Measurements from ENCODE around the gene STX11. TPM values are rescaled to one million over a fixed set of nuclear protein-coding genes. Genes with fewer than 3 reads are reported as not detected.

The STX11 gene
- polyA plus RNA-seq, 1 donor from 2014 or later = 11.5 TPM

DNA sequence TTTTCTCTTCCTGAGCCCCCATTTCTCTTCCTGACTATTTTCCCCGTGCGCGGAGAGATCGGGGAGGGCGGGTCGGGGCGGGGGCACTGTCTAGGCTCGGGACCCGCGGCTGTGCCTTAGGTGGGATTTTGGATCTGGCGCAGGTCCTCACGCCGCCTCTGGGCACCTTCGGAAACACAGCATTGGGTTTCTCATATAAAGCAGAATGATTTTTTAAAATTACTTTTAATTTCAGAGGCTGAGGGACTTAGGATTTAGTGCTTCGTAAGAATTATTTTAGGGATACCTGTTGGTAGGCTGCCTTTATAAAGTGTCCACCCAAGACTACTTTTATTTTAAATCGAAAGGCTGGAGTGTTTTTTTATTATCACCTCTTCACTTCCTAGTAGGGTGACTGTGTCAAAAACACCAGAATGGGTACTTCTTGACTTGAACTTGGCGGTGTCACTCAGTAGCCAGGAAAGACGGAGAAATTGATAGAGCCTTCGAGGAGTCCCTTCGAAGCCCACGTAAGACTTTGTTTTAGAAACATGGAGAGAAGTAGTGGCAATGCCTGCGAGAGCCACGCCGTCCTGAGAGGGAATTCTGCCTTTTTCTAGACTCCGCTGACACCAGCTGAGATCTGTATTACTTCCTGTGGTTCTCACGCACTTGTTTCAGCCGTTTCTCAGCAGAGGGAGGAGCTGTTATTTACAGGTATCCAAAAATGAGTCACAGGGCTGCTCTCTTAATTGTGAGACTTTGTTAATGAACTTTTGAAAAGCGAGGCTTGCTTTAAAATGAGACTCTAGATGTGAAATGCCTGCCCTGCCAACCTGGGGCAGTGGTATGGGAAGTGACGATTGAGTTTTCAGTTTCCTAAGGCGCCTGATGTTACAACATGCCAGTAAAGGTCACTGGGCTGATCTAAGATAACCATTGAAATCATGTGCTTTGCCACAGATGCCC lies 667 bp downstream of the STX11 start:
- peaks cover 32 to 43% (median 42%) of the 10 kb centered on the region in 3 donors for H3K4me1 Mint-ChIP-seq
- no peaks in the 10 kb centered on the region for H3K27me3 Mint-ChIP-seq
- no peaks in the 10 kb centered on the region for H3K9me3 Mint-ChIP-seq
- H3K4me3 Mint-ChIP-seq = peak overlapping the region; percentile 93 to 99 (median 96)
- H3K27ac Mint-ChIP-seq = peak overlapping the region; percentile 66 to 95 (median 93)
- no peaks in the 10 kb centered on the region for H3K36me3 Mint-ChIP-seq

DNA sequence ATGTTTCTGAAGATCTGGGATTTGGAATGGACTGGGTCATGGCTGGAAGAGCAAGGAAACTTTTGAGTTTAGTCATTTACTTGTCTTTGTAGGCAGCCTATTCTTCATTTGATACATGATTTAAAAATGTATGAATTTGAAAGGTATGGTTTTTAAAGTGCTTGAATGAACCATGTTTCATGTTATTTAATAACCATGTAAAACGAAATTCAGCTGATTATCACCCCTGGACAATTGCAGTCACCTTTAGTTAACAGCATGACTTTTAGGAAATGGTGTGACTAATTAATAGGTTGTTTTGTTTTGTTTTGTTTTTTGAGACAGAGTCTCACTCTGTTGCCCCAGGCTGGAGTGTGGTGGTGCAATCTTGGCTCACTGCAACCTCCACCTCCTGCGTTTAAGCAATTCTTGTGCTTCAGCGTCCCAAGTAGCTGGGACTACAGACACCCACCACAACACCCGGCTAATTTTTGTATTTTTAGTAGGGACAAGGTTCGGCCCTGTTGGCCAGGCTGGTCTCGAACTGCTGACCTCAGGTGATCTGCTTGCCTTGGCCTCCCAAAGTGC lies 2.1 kb downstream of the STX11 start:
- no peaks in the 10 kb centered on the region for H3K9me3 Mint-ChIP-seq
- peaks cover 38 to 48% (median 45%) of the 10 kb centered on the region in 3 donors for H3K4me1 Mint-ChIP-seq
- H3K36me3 Mint-ChIP-seq = peaks cover 3% of the 10 kb centered on the region
- H3K4me3 Mint-ChIP-seq = peak overlapping the region; percentile 27 to 97 (median 82)
- H3K27ac Mint-ChIP-seq = no peak overlapping the region
- H3K27me3 Mint-ChIP-seq = no peaks in the 10 kb centered on the region

DNA sequence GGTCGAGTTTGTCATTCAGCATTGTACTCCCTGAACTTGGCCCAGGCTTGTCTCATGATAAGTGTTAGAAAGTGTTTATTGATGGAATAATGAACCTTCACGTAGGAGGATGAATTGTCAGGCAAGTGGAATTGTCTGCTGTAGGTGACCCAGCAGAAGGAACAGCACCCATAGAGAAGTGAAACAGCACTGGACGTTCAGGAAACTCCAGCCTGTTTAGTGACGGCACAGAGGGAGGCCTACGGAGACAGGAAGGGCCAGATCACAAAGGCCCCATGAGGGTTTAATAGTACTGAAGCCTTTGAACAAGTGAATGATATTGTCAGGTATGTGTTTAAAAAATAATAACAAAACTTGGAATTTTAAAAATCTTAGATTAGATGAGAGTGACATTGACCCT lies 2.9 kb downstream of the STX11 start:
- H3K9me3 Mint-ChIP-seq = no peaks in the 10 kb centered on the region
- H3K4me1 Mint-ChIP-seq = peaks cover 34 to 43% (median 43%) of the 10 kb centered on the region in 3 donors
- H3K27me3 Mint-ChIP-seq = no peaks in the 10 kb centered on the region
- no peak overlapping the region for H3K27ac Mint-ChIP-seq
- H3K4me3 Mint-ChIP-seq = peak overlapping the region in 3 of 4 donors; percentile 1 to 93 (median 71)
- peaks cover 5% of the 10 kb centered on the region for H3K36me3 Mint-ChIP-seq

DNA sequence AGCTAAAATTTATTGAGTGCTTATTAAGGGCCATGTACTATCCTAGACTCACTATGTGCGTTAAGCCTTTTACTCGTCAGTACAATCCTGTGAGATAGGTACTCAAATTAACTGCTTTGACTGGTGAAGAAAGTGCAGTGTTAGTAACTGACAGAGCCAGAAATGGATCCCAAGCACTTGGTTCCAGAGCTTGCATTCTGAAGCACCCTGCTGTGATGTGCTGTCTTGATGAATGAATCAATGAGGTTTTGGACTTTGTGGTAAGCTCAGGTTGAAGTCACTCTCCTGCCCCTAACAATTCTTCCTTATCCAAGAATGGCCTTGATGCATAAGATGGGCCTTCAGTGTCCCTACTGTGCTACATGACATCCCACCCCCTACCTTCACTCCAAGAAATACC lies 3.7 kb downstream of the STX11 start:
- no peak overlapping the region for H3K4me3 Mint-ChIP-seq
- peaks cover 34 to 42% (median 41%) of the 10 kb centered on the region in 3 donors for H3K4me1 Mint-ChIP-seq
- no peaks in the 10 kb centered on the region for H3K9me3 Mint-ChIP-seq
- H3K36me3 Mint-ChIP-seq = peaks cover 6% of the 10 kb centered on the region
- no peak overlapping the region for H3K27ac Mint-ChIP-seq
- no peaks in the 10 kb centered on the region for H3K27me3 Mint-ChIP-seq

DNA sequence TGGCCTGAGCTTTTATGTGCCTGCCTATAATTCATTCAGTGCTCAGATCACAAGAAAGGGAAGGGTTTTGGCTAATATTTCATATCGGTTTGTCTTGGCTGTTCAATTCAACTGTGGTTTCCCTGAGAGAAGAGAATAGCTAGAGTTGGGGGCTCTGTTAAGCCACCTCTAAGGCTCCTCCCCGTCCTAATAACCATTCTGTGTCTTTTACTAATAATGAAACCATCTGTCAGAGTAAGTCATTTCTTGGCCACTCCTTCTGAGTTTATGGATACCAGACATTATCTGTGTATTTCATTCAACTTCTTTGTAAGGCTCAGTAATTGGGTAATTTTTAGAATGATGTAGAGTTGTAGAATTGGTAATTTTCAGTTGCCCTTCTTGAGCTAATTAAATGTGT lies 5.2 kb downstream of the STX11 start:
- H3K4me3 Mint-ChIP-seq = peak overlapping the region in 3 of 4 donors; percentile 5 to 46 (median 38)
- peaks cover 32 to 42% (median 39%) of the 10 kb centered on the region in 3 donors for H3K4me1 Mint-ChIP-seq
- peak overlapping the region in 1 of 3 donors; percentile 55 for H3K27ac Mint-ChIP-seq
- H3K36me3 Mint-ChIP-seq = peaks cover 8% of the 10 kb centered on the region
- H3K9me3 Mint-ChIP-seq = no peaks in the 10 kb centered on the region
- no peaks in the 10 kb centered on the region for H3K27me3 Mint-ChIP-seq

DNA sequence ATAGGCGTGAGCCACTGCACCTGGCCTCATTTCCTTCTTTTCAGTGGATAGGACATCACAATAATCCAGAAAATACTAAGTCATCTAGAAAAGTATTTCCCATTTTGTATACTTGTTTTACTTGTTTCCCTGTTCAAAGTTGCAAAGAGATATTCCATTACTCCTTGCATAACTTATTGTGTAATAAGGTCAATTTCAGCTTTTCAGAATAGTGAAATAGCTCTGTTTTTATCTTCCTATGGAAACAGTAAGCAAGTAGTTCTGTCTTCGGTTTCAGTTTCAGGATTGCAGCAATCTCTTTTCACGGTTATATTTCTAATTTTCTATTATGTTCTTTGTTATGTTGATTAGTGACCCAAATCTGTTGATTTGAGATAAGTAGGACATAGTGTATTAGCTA lies 6.0 kb downstream of the STX11 start:
- H3K4me3 Mint-ChIP-seq = peak overlapping the region in 3 of 4 donors; percentile 47 to 81 (median 75)
- no peaks in the 10 kb centered on the region for H3K27me3 Mint-ChIP-seq
- no peaks in the 10 kb centered on the region for H3K9me3 Mint-ChIP-seq
- peaks cover 31 to 36% (median 35%) of the 10 kb centered on the region in 3 donors for H3K4me1 Mint-ChIP-seq
- peaks cover 8% of the 10 kb centered on the region for H3K36me3 Mint-ChIP-seq
- H3K27ac Mint-ChIP-seq = peak overlapping the region; percentile 20 to 79 (median 36)

DNA sequence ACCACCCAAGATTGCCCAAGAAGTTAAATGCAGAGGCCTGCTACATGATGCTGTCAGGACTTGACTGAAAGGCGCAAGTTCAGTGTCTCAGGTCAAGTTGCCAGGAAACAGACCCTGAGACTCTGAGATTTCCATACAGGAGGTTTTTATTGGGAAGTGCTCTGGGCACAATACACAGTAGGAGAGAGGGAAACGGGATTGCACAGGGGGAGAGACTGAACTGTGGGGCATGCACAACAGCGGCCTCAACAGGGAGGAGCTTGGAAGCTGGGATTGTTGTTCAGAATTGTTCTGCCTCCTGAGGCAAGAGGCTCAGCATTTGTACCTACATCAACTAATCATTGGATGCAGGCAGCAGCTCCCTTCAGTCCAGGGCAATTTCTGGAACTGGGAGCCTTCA lies 6.7 kb downstream of the STX11 start:
- H3K27me3 Mint-ChIP-seq = no peaks in the 10 kb centered on the region
- no peaks in the 10 kb centered on the region for H3K9me3 Mint-ChIP-seq
- H3K4me1 Mint-ChIP-seq = peaks cover 26 to 31% (median 31%) of the 10 kb centered on the region in 3 donors
- peak overlapping the region in 2 of 4 donors; percentile 77 to 81 for H3K4me3 Mint-ChIP-seq
- peak overlapping the region in 2 of 3 donors; percentile 36 to 79 for H3K27ac Mint-ChIP-seq
- H3K36me3 Mint-ChIP-seq = peaks cover 8% of the 10 kb centered on the region

DNA sequence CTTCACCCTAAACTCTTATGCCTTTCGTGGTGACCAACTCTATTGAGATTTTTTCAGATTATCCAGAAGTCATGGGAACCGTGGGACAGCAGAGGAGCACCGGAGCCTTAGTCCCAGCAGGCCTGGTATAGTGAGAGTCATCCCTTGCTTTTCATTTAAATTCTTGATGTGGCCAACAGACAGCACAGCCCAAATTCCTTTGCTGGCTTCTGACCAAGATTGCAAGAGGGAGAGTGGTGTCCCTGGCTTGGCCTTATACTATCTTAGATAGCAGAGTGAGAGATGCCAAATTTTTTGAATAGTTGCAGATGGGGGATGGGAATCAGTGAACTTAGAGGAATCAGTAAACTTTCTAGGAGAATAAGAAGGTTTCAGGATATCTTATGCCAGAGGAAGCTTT lies 7.8 kb downstream of the STX11 start:
- Mint-ChIP-seq H3K4me1 (peaks cover 31 to 35% (median 34%) of the 10 kb centered on the region in 3 donors), H3K27me3 (no peaks in the 10 kb centered on the region), H3K36me3 (peaks cover 11% of the 10 kb centered on the region), H3K27ac (no peak overlapping the region), H3K4me3 (peak overlapping the region in 1 of 4 donors; percentile 63), H3K9me3 (no peaks in the 10 kb centered on the region)

DNA sequence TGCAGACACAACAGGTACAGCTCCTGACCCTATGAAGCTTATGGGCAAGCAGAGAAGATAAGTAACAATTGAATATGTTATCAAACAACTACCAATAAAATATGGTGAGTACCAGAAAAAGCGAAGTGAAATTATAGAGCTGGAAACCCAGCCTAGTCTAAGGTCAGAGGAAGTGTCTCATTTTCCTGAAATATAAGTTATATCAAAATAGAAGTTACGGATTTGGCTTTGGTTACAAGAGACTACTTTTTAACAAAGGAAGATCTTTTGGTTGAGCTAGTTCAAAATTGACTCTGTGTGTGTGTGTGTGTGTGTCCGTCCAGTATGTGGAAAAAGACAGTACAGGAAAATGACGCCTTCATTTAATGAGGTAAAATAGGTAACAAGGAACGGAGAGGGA lies 8.9 kb downstream of the STX11 start:
- Mint-ChIP-seq H3K27me3 (no peaks in the 10 kb centered on the region), H3K27ac (peak overlapping the region in 1 of 3 donors; percentile 53), H3K36me3 (peaks cover 11% of the 10 kb centered on the region), H3K4me3 (peak overlapping the region in 1 of 4 donors; percentile 40), H3K9me3 (no peaks in the 10 kb centered on the region), H3K4me1 (peaks cover 28 to 30% (median 29%) of the 10 kb centered on the region in 3 donors)

DNA sequence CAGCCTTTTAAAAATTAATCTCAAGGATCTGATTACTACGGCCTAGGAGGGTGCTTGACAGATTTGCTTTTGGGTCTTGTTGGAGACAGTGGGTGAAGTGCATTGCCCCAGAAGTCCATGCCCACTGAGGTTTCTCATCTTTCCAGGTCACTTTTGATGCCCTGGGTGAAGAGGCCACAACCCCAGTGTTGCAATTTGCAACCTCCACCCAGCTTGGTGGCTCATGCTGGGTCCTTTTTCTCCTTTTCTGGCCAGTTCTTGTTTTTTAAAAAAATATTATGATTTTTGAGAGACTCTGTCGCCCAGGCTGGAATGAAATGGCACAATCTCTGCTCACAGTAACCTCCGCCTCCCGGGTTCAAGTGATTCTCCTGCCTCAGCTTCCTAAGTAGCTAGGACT lies 9.4 kb downstream of the STX11 start:
- H3K36me3 Mint-ChIP-seq = peaks cover 11% of the 10 kb centered on the region
- H3K27me3 Mint-ChIP-seq = no peaks in the 10 kb centered on the region
- H3K4me1 Mint-ChIP-seq = peaks cover 27 to 30% (median 28%) of the 10 kb centered on the region in 3 donors
- H3K4me3 Mint-ChIP-seq = no peak overlapping the region
- no peaks in the 10 kb centered on the region for H3K9me3 Mint-ChIP-seq
- H3K27ac Mint-ChIP-seq = no peak overlapping the region

DNA sequence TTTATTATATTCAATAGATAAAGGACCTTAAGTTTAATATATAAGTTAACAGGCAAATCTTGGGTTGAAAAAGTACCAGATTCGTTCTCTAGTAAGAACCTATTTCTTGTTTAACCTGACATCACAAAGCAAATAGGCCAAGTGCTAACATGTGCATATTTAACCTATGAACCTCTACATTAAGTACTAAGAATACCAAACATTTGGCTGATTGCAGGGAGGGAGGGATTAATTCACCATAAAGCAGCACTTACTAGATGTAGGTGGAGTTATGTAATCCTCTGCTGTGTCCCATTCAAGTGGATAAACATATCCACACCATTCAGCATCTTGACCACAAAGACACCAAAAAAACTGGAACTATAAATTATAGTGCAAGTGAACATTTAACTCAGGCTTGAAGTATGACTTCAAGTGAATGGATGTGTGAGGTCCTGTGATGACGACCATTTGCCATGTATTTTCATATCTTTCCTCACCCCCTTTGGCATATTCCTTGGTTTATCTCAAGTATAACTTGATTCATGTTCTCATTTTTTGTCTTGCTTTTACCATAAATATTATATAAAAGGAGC lies 10.2 kb downstream of the STX11 start:
- no peak overlapping the region for H3K27ac Mint-ChIP-seq
- H3K4me3 Mint-ChIP-seq = no peak overlapping the region
- no peaks in the 10 kb centered on the region for H3K9me3 Mint-ChIP-seq
- H3K36me3 Mint-ChIP-seq = peaks cover 11% of the 10 kb centered on the region
- no peaks in the 10 kb centered on the region for H3K27me3 Mint-ChIP-seq
- H3K4me1 Mint-ChIP-seq = peaks cover 24 to 27% (median 25%) of the 10 kb centered on the region in 3 donors

DNA sequence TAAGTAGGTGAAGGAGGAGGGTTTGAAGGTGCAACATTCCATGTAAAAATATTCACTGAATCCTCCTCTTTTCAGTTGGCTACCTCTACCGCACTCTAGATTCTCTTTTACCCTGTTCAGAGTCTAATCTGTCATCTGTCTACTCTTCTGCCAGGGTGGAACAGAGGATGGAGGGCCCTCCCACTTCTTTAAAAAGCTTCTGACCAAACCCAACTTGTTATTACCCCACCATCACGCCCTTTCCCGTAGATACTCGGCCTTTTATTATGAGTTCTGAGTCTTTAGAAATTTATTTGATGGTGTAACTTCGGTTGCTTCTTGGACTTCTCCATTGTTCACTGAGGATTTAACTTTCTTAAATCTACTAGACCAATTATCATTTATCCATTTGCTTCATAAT lies 11.7 kb downstream of the STX11 start:
- H3K9me3 Mint-ChIP-seq = no peaks in the 10 kb centered on the region
- peaks cover 12 to 16% (median 13%) of the 10 kb centered on the region in 3 donors for H3K4me1 Mint-ChIP-seq
- no peaks in the 10 kb centered on the region for H3K27me3 Mint-ChIP-seq
- H3K4me3 Mint-ChIP-seq = peak overlapping the region in 1 of 4 donors; percentile 33
- peaks cover 8% of the 10 kb centered on the region for H3K36me3 Mint-ChIP-seq
- H3K27ac Mint-ChIP-seq = peak overlapping the region in 1 of 3 donors; percentile 77

DNA sequence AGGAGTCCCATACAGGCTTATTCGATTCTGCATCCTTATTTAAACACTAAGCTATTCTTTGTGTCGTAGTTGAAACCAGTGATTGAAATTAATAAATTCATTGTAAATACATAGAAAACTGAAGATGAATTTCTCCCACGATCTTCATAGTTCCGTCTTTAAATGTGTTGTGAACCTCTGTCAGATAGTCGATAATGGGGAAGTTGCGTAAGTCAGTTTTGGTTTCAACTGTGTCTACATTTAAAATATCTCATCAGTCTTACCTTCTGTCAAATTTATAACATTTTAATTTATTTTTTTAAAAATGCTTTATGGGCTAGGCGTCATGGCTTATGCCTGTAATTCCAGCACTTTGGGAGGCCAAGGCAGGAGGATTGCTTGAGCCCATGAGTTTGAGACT lies 12.7 kb downstream of the STX11 start:
- Mint-ChIP-seq H3K9me3 (no peaks in the 10 kb centered on the region), H3K27me3 (no peaks in the 10 kb centered on the region), H3K4me1 (peaks cover 10 to 15% (median 11%) of the 10 kb centered on the region in 3 donors), H3K36me3 (peaks cover 8% of the 10 kb centered on the region), H3K27ac (peak overlapping the region in 2 of 3 donors; percentile 89 to 90), H3K4me3 (peak overlapping the region in 3 of 4 donors; percentile 14 to 83 (median 52))

DNA sequence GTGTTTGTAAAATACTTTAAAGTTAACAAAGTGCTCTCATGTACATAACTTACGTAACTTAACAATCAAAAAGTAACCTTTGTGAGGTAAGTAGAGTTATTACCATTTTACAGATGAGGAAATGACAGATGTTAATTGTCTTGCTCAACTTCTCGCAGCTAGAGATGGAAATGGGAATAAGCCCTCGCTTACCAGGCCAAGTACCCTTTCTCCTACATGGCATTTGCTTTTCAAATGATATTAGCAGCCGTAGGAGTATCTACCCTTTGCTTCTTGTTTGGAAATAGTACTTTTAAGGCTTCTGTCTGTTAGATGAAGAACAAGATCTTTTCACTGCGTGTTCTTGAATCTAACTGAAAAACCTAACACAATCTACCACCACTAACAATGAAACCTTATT lies 15.5 kb downstream of the STX11 start:
- no peak overlapping the region for H3K4me3 Mint-ChIP-seq
- H3K36me3 Mint-ChIP-seq = peaks cover 11% of the 10 kb centered on the region
- H3K27me3 Mint-ChIP-seq = peaks cover 3% of the 10 kb centered on the region
- H3K27ac Mint-ChIP-seq = no peak overlapping the region
- H3K9me3 Mint-ChIP-seq = no peaks in the 10 kb centered on the region
- peaks cover 10 to 18% (median 11%) of the 10 kb centered on the region in 3 donors for H3K4me1 Mint-ChIP-seq

DNA sequence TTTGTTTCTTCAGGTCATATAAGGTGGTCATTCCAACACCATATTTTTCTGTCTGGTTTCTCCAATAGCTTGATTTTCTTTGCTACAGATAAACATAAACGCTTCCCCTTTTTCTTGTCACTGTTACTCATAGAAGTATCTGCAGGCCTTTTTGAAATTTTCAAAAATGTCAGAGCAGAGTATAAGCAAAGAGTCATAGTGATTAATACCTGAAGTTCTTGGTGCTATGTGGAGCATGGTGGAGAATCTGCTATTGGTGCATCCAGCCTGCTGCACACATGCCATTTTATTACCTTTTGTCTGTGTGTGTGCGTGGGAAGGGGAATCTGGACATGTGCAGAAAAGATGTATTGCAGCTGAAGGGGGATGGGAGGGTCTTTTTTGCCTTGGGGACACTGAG lies 19.7 kb downstream of the STX11 start:
- Mint-ChIP-seq H3K27ac (no peak overlapping the region), H3K36me3 (peaks cover 17% of the 10 kb centered on the region), H3K4me1 (peaks cover 0 to 6% (median 2%) of the 10 kb centered on the region in 3 donors), H3K9me3 (peaks cover 0 to 2% (median 0%) of the 10 kb centered on the region in 3 donors), H3K4me3 (no peak overlapping the region), H3K27me3 (peaks cover 3% of the 10 kb centered on the region)

All from IgD-negative memory B cell (primary cell).